Neuron (in vitro differentiated cells): Measurements from ENCODE around the gene EFCAB14.
A peak's percentile ranks its signal among the peaks of the same experiment; 100 is the strongest.
"Not testable (repeated sequence)": the region's sequence is repeated elsewhere in the genome, so short reads cannot be mapped to it uniquely, and the experiment has no call there.

ENCODE experiments used
- H2AFZ ChIP-seq: one replicate; pipeline ENCODE4 v1.6.1; 2013; ENCODE audit warnings: low read depth, mild to moderate bottlenecking, inconsistent platforms, low read length, moderate library complexity
- H3K27me3 ChIP-seq: one replicate; pipeline ENCODE4 v1.6.1; 2013; ENCODE audit warnings: low read length; ENCODE audit not compliant: insufficient read depth
- H3K36me3 ChIP-seq: one replicate; pipeline ENCODE4 v1.6.1; 2013; ENCODE audit warnings: low read length; ENCODE audit not compliant: insufficient read depth
- H3K4me1 ChIP-seq: one replicate; pipeline ENCODE4 v1.6.1; 2013; ENCODE audit warnings: low read length; ENCODE audit not compliant: insufficient read depth
- H3K4me3 ChIP-seq: 2 replicates; pipeline ENCODE4 v1.5.1; 2013; ENCODE audit warnings: mild to moderate bottlenecking, low read length, moderate library complexity
- H3K9me3 ChIP-seq: one replicate; pipeline ENCODE4 v1.6.1; 2013; ENCODE audit warnings: low read length

Gene EFCAB14, protein sequence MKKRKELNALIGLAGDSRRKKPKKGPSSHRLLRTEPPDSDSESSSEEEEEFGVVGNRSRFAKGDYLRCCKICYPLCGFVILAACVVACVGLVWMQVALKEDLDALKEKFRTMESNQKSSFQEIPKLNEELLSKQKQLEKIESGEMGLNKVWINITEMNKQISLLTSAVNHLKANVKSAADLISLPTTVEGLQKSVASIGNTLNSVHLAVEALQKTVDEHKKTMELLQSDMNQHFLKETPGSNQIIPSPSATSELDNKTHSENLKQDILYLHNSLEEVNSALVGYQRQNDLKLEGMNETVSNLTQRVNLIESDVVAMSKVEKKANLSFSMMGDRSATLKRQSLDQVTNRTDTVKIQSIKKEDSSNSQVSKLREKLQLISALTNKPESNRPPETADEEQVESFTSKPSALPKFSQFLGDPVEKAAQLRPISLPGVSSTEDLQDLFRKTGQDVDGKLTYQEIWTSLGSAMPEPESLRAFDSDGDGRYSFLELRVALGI

DNA sequence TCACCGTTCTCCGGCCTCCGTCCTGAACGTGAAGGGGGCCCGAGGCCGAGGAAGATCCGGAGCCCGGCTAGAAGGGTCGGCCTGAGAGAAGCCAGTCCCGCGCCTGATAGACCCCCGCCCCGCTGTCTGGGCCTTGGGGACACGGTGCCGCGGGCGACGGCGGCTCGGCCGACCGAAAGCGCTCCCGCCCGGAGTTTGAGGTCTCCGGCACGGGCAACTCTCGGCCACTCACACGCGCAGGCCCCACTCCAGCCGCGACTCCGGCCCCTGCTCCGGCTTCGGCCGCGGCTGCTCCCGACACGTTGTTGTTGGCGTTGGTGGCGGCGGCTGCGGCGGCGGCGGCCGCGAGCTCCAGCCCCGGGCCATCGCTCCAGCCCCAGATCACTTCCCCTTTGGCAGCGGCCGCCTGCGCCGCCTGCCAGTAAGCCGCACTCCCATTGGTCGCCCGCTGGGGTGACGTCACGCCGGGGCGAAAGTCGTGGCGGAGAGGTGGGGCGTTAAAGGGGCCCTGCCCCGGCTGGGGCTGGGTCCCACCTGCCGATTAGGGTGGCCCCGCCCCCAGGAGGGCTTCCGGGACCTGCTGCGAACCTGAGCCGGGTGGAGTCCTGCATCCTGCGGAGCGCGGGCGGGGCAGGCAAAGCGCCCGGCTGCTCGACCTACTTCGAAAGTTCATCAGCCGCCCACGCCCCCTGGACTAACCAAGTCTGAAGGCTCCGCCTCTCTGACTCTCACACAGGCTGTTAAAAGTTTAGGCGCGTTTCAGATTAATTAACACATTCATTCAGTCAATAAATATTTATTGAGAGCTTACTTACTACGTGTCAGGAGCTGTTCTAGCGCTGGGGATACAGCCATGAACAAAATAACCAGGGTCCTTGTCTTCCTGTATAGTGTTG is at the start of gene EFCAB14:
TSS of gene EFCAB14 (minus strand) at position 388 of the 896 bp plus-strand sequence. CDS start 1,027 bp downstream, outside the sequence.
- Histone ChIP-seq H3K27me3 (peaks cover 11% of the 10 kb centered on the region), H3K9me3 (no peaks in the 10 kb centered on the region), H3K36me3 (peaks cover 18% of the 10 kb centered on the region), H3K4me3 (peak within 1 kb of the TSS; percentile 75), H2AFZ (peak within 1 kb of the TSS; percentile 100), H3K4me1 (peaks cover 19% of the 10 kb centered on the region)

DNA sequence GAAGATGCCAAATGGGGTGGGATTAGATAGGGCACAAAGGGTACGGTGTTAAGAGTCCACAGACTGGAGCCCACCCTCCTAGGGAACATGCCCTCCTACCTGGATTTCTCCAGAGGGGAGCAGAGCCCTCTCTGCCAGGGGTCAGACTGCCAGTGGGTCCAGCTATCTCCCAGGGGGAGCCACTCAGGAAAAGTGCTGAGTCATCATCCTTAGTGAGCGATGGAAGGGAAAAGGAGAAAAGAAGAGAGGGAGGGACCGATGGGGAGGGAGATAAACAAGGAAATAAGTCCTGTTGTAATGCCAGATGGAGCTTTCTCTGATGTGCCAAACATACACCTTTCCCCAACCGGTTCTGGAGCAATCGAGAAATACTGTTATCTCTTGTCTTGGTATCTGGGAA is 49.5 kb upstream of the EFCAB14 start:
- no peaks in the 10 kb centered on the region for H3K4me1 ChIP-seq
- no peak overlapping the region for H2AFZ ChIP-seq
- H3K36me3 ChIP-seq, result no peaks in the 10 kb centered on the region
- no peaks in the 10 kb centered on the region for H3K27me3 ChIP-seq
- no peak overlapping the region for H3K4me3 ChIP-seq
- H3K9me3 ChIP-seq, result peaks cover 7% of the 10 kb centered on the region

DNA sequence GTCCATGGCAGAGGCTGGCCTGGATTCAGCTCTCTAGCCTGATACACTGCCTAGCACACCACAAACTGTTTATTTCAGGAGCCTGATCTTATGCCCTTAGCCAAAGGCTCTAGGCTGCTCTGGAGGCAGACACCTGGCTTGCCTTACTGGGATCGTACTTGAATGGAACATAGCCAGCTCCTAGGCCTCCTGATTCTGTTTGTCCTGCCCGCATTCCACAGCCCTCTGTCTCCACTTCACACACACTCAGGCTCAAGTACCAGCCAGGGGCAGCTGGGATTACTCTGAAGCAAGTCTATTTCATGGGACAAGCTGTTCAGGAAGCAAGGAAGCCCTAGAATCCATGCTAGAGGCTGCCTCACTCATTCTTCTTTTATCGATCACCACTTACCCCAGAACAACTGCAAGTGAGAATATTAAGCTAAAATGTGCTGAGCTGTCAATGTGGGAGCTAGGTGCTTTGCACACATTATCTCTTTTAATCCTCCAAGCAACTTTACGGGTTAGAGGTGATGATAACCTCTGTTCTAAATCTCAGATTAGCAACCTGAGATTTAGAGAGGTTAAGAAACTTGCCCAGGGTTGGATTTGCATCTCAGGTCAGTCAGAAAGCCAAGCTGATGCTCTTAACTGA is 48.9 kb upstream of the EFCAB14 start:
- Histone ChIP-seq H3K4me3 (no peak overlapping the region), H3K36me3 (no peaks in the 10 kb centered on the region), H3K9me3 (peaks cover 7% of the 10 kb centered on the region), H3K4me1 (no peaks in the 10 kb centered on the region), H3K27me3 (no peaks in the 10 kb centered on the region), H2AFZ (no peak overlapping the region)

DNA sequence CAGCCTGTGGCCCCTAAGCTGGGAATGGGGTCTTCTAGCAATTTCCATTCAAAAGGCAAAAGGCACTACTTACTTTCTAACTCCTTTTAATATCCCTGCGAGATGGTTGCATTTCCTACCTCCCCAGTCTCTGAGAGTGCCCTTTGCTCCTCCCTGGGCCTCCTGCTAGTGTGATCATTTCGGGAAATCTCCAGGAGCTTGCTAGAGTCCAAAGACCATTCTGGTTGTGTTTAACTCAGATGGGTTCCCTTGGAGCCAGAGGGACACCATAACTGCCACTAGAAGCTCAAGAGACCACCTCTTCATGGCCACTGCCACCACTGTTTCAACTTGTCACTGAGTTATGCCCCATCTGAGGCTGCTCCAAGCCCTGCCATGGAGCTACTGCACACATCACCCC is 45.5 kb upstream of the EFCAB14 start:
- no peak overlapping the region for H2AFZ ChIP-seq
- H3K9me3 ChIP-seq, result no peaks in the 10 kb centered on the region
- no peaks in the 10 kb centered on the region for H3K27me3 ChIP-seq
- H3K4me3 ChIP-seq, result no peak overlapping the region
- H3K4me1 ChIP-seq, result no peaks in the 10 kb centered on the region
- no peaks in the 10 kb centered on the region for H3K36me3 ChIP-seq

DNA sequence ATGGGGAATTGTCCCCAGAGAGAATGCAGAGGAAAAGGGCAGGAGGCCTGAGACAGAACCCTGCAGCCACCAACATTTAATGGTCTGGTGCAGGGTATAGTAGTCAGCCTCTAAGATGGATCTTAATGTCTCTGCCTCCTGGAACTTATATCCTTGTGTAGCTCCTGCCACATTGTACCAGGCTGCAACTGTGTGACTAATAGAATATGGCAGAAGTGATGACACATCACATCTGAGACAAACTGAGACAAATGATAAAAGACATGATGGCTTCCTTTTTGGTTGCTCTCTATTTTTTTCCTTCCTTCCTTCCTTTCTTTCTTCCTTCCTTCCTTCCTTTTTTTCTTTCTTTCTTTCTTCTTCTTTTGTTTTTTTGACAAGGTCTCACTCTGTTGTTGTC is 42.8 kb upstream of the EFCAB14 start:
- H3K27me3 ChIP-seq, result no peaks in the 10 kb centered on the region
- peaks cover 8% of the 10 kb centered on the region for H3K4me1 ChIP-seq
- no peaks in the 10 kb centered on the region for H3K9me3 ChIP-seq
- no peak overlapping the region for H2AFZ ChIP-seq
- no peak overlapping the region for H3K4me3 ChIP-seq
- no peaks in the 10 kb centered on the region for H3K36me3 ChIP-seq

DNA sequence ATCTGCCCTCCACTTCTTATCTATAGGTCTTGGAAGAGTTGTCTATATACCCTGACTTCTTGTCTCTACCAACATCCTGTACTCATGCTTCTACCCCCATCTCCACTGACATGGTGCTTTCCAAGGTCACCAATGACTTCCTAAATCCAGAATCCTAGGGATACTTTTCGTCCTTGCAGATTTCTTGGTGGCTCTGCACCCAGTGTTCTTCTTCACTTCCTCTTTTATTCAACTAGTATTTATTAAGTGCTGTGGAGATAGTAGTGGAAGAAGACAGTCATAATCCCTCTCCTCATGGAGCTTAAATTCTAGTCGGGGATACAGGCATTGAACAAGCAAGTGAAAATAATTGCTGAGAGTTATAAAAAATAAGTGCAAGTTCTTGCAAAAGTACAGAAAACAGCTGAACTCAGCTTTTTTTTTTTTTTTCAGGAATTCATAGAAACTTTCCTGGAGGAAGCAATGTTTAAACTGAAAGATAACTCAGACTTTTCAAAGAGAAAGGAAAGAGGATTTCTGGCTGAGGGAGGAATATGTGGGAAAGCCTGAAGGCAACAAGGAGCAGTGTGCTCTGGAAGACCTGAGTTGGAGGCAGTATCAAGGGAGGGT is 41.7 kb upstream of the EFCAB14 start:
- Histone ChIP-seq H3K9me3 (no peaks in the 10 kb centered on the region), H2AFZ (no peak overlapping the region), H3K36me3 (no peaks in the 10 kb centered on the region), H3K4me1 (peaks cover 8% of the 10 kb centered on the region), H3K27me3 (no peaks in the 10 kb centered on the region), H3K4me3 (no peak overlapping the region)

DNA sequence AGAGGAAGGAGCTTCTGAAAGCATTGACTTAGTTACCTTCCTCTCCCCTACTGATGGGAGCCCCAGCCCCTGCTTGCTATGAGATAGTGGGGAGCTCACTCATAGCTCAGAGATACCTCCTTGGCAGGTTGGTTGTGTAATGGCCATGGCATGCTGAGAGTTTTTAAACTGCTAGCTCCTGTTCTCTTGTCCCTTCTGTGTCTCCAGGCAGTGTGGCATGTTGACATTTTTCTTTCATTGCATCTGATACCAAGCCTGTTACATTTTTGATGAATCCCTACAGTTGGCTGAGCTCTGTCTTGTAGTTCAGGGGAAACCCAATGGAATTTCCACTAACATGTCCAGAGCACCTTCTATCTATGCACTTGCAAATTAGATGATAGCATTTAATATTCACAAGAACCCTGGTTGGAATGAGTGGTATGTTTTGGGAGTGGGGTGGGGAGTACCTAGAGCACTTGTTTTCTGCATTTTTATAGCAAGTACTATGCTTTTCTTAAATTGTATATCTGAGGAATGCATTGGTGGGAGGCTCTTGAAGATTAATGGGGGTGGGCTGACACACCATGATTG is 39.1 kb upstream of the EFCAB14 start:
- no peaks in the 10 kb centered on the region for H3K27me3 ChIP-seq
- H3K9me3 ChIP-seq, result no peaks in the 10 kb centered on the region
- H2AFZ ChIP-seq, result no peak overlapping the region
- H3K36me3 ChIP-seq, result no peaks in the 10 kb centered on the region
- H3K4me1 ChIP-seq, result peaks cover 10% of the 10 kb centered on the region
- no peak overlapping the region for H3K4me3 ChIP-seq

DNA sequence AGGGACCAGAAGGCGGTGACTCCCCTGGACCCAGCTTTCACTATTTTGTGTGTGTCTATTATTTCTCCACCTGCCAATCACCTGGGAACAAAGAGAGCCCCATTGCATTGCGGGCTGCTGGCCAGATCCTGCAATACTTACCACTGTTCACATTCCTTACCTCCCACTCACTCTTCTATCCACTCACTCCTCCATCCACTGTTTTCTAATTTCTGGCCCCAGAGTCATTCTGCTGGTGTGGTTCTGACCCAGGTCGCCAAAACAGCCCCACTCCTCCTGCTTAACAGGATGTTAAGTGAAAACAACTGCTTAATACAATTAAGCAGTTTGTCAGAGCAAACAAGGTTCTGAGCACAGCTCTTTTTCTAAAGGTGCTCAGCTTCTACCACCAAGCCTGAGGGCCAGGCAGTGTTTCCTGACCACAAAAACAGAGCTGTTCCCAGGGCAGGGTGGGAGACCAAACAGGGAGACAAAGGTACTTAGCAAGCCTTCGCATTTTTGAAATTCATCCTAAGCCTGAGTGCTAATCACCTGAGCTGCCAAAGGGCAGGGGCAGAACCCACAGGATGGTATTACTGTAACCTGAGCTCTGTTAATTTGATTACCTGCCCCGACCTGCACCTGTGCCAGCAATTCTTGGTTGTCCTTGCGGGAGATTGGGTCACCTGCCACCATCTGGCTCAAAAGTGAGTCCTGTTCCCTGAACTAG is 38.5 kb upstream of the EFCAB14 start:
- no peaks in the 10 kb centered on the region for H3K9me3 ChIP-seq
- H2AFZ ChIP-seq, result no peak overlapping the region
- H3K4me3 ChIP-seq, result no peak overlapping the region
- H3K4me1 ChIP-seq, result peaks cover 10% of the 10 kb centered on the region
- H3K36me3 ChIP-seq, result no peaks in the 10 kb centered on the region
- no peaks in the 10 kb centered on the region for H3K27me3 ChIP-seq

DNA sequence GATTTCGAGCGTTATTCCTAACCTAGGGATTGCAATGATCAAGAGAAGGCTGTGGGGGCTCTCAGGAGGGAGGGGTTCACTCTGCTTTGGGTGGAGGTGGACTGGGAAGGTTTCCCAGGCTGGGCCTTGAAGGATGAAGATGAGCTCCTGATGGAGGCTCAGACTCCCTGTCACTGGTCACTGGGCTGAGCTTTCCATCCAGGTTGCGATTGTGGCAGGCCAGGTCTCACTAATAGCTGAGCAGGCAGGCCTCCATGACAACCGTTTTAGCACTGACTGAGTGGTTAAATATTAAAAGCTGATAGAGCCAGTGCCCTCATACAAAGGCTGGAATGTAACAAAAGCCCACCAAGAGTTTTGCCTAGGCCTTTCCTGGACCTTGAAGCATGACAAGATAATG is 36.2 kb upstream of the EFCAB14 start:
- peaks cover 6% of the 10 kb centered on the region for H3K27me3 ChIP-seq
- H3K4me3 ChIP-seq, result no peak overlapping the region
- no peaks in the 10 kb centered on the region for H3K9me3 ChIP-seq
- no peaks in the 10 kb centered on the region for H3K36me3 ChIP-seq
- H2AFZ ChIP-seq, result no peak overlapping the region
- peaks cover 10% of the 10 kb centered on the region for H3K4me1 ChIP-seq

DNA sequence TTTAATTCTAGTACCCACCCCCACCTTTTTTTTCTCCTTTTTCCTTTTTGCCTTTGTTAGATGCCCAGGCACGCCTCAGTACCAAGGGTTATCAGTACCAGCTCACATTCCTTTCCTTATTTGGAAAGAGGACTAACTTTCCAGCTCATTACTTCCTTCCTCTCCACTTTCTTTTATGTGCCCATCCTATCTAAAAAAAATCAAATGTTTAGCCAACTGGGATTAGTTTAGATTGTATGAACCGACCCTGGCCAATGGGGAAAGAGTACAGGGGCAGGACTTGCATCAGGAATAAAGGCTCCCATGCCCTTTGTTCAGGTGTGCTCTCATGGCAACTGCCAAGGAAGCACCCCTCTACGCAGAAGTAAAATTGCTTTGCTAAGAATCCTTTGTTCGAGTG is 35.8 kb upstream of the EFCAB14 start:
- H3K4me1 ChIP-seq, result peaks cover 10% of the 10 kb centered on the region
- not testable (repeated sequence) for H2AFZ ChIP-seq, H3K4me3 ChIP-seq, H3K27me3 ChIP-seq, H3K36me3 ChIP-seq, H3K9me3 ChIP-seq

DNA sequence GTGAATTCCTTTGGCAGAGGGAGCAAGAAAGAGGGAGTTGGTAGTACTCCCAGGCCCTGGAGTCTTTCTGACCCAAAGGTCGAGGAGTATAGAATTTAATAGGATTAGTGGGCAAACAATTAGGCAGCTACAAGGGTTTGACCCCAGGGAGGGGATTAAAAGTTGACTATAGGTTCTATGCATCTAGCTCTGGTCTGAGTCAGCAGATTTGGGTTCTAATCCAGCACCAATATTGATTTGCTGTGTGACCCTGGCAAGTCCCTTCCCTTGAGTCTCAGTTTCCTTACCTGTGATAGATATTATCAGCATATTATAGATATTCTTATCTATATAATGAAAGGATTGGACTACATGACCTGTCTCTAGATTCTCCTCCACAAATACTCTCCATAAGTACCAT is 35.1 kb upstream of the EFCAB14 start:
- peaks cover 10% of the 10 kb centered on the region for H3K4me1 ChIP-seq
- H2AFZ ChIP-seq, result no peak overlapping the region
- no peaks in the 10 kb centered on the region for H3K9me3 ChIP-seq
- no peaks in the 10 kb centered on the region for H3K36me3 ChIP-seq
- H3K27me3 ChIP-seq, result peaks cover 9% of the 10 kb centered on the region
- H3K4me3 ChIP-seq, result no peak overlapping the region

DNA sequence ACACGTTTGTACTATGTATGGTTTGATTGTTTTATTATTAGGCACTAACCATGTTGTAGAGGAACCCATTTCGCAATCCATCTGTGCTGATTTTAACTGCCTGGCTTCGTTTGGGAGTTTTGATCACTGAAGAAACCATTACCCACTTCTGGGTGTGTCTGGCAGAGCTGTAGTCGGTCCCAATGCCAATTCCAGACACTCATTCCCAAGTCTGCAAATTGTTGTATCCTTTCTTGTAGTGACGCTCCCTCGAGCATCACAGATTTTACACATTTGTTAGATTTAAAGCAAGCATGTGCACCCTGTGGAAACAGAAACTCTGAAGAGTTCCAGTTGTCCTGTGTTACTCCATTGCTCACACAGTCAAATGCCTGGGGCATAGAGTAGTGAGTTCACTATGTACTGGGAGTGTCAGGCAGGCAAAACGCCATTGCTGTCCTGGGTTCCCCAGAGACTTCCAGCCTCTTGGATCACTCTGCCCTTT is 31.0 kb upstream of the EFCAB14 start:
- H3K36me3 ChIP-seq, result no peaks in the 10 kb centered on the region

More for the DNA sequence above, 31.0 kb upstream of the EFCAB14 start:
- Histone ChIP-seq H3K4me3 (no peak overlapping the region), H3K27me3 (peaks cover 9% of the 10 kb centered on the region), H2AFZ (no peak overlapping the region), H3K4me1 (no peaks in the 10 kb centered on the region), H3K9me3 (no peaks in the 10 kb centered on the region)
